ENCODE data around the gene AMBRA1. TPM values are rescaled to one million over a fixed set of nuclear protein-coding genes. Genes with fewer than 3 reads are reported as not detected.

AMBRA1 gene
- total RNA-seq, 1 donor from 2014 or later = 45.3 TPM

- H3K27me3 Mint-ChIP-seq = no peaks in the 10 kb centered on the region
- no peak overlapping the region for H3K4me3 Mint-ChIP-seq (ENCODE audit: low read depth)
- H3K27ac Mint-ChIP-seq = no peak overlapping the region
- peaks cover 6% of the 10 kb centered on the region for H3K4me1 Mint-ChIP-seq (ENCODE audit: low read depth)
- no peaks in the 10 kb centered on the region for H3K9me3 Mint-ChIP-seq (ENCODE audit: low read depth)
- DNase-seq (ENCODE audit: low spot score, unreplicated experiment) = no peak
- H3K36me3 Mint-ChIP-seq (ENCODE audit: insufficient read depth) = peaks cover 5% of the 10 kb centered on the region
- no peak for TF ChIP-seq CTCF (IDR thresholded peaks at IDR 0.05; ENCODE audit: unreplicated experiment)
Observed at GRCh38 chr11:46475051-46475925, 118.5 kb downstream of the AMBRA1 start.

- H3K4me1 Mint-ChIP-seq (ENCODE audit: low read depth) = peaks cover 4% of the 10 kb centered on the region
- H3K27me3 Mint-ChIP-seq = no peaks in the 10 kb centered on the region
- no peaks in the 10 kb centered on the region for H3K9me3 Mint-ChIP-seq (ENCODE audit: low read depth)
- no peak overlapping the region for H3K4me3 Mint-ChIP-seq (ENCODE audit: low read depth)
- DNase-seq (ENCODE audit: low spot score, unreplicated experiment) = no peak
- peaks cover 4% of the 10 kb centered on the region for H3K36me3 Mint-ChIP-seq (ENCODE audit: insufficient read depth)
- TF ChIP-seq CTCF (IDR thresholded peaks at IDR 0.05; ENCODE audit: unreplicated experiment) = no peak
- no peak overlapping the region for H3K27ac Mint-ChIP-seq
Observed at GRCh38 chr11:46472662-46472994, 121.2 kb downstream of the AMBRA1 start.

GRCh38 chr11:46471943-46472661, 121.7 kb downstream of the AMBRA1 start:
- Mint-ChIP-seq H3K4me1 (ENCODE audit: low read depth) (peaks cover 4% of the 10 kb centered on the region), H3K27me3 (no peaks in the 10 kb centered on the region), H3K36me3 (ENCODE audit: insufficient read depth) (peaks cover 4% of the 10 kb centered on the region), H3K4me3 (ENCODE audit: low read depth) (no peak overlapping the region), H3K27ac (no peak overlapping the region), H3K9me3 (ENCODE audit: low read depth) (no peaks in the 10 kb centered on the region)
- no peak for DNase-seq (ENCODE audit: low spot score, unreplicated experiment)
- no peak for TF ChIP-seq CTCF (IDR thresholded peaks at IDR 0.05; ENCODE audit: unreplicated experiment)

- Mint-ChIP-seq H3K4me3 (ENCODE audit: low read depth) (no peak overlapping the region), H3K27me3 (no peaks in the 10 kb centered on the region), H3K27ac (no peak overlapping the region), H3K4me1 (ENCODE audit: low read depth) (peaks cover 4% of the 10 kb centered on the region), H3K9me3 (ENCODE audit: low read depth) (no peaks in the 10 kb centered on the region), H3K36me3 (ENCODE audit: insufficient read depth) (peaks cover 4% of the 10 kb centered on the region)
- TF ChIP-seq CTCF (IDR thresholded peaks at IDR 0.05; ENCODE audit: unreplicated experiment) = no peak
- DNase-seq (ENCODE audit: low spot score, unreplicated experiment) = no peak
Observed at GRCh38 chr11:46469926-46470325, 123.9 kb downstream of the AMBRA1 start.

GRCh38 chr11:46465683-46466082, 128.1 kb downstream of the AMBRA1 start:
- H3K36me3 Mint-ChIP-seq (ENCODE audit: insufficient read depth) = peaks cover 2% of the 10 kb centered on the region
- no peak for TF ChIP-seq CTCF (IDR thresholded peaks at IDR 0.05; ENCODE audit: unreplicated experiment)
- H3K9me3 Mint-ChIP-seq (ENCODE audit: low read depth) = no peaks in the 10 kb centered on the region
- peaks cover 2% of the 10 kb centered on the region for H3K4me1 Mint-ChIP-seq (ENCODE audit: low read depth)
- no peak for DNase-seq (ENCODE audit: low spot score, unreplicated experiment)
- no peak overlapping the region for H3K27ac Mint-ChIP-seq
- H3K4me3 Mint-ChIP-seq (ENCODE audit: low read depth) = no peak overlapping the region
- H3K27me3 Mint-ChIP-seq = no peaks in the 10 kb centered on the region

Data from progenitor cell of endocrine pancreas (in vitro differentiated cells).